Smooth muscle cell of the umbilical artery (primary cell): ENCODE results near the gene TENT4B. TPM values are rescaled to one million over a fixed set of nuclear protein-coding genes. Genes with fewer than 3 reads are reported as not detected.

Source experiments
- total RNA-seq: library from RNA; depleted of rRNA; stranded (reverse); fragments of >200 nt; gene quantifications from 2 replicates; pipeline ENCODE4 v1.2.3, GENCODE V29; 2014

TENT4B gene
- 9.2 and 13.0 TPM in 2 replicates for total RNA-seq

DNA sequence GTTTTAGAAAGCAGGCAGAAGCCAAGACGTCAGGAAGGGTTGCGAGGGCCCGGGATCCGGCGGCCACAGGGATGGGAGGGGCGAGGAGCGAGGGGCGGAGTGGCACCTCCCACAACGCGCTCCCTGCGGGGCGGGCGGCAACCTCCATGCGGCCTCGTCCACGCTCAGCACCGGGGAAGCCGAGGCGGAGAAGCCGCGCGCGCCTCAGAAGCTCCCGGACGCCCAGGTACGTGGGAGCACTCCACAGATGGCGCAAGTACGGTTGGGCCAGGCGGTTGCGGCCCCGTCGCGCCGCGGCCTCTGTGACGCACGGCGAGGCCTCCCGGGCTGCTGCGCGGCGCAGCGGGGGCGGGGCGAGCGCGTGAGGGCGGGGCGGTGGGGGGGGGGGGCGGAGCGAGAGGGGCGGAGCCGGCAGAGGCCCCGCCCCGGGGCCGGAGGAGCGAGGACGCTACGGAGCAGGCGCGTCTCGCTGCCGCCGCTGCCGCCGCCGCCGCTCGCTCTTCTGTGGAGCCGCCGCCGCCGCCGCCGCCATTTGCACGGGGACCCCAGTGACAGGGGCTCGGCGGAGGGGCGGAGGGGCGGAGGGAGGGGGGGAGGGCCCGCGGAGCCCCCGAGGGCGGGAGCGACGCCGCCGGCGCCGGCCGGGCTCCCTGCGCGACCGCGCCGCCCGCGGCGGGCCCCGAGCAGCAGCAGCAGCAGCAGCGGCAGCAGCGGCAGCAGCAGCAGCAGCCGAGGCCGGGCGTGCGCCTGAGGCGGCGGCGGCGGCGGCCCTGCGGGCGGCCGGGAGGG is at the start of gene TENT4B:
Gene TENT4B, plus strand, starts transcription at position 500 of the 789 bp plus-strand sequence. CDS start 316 bp downstream, outside the sequence.

DNA sequence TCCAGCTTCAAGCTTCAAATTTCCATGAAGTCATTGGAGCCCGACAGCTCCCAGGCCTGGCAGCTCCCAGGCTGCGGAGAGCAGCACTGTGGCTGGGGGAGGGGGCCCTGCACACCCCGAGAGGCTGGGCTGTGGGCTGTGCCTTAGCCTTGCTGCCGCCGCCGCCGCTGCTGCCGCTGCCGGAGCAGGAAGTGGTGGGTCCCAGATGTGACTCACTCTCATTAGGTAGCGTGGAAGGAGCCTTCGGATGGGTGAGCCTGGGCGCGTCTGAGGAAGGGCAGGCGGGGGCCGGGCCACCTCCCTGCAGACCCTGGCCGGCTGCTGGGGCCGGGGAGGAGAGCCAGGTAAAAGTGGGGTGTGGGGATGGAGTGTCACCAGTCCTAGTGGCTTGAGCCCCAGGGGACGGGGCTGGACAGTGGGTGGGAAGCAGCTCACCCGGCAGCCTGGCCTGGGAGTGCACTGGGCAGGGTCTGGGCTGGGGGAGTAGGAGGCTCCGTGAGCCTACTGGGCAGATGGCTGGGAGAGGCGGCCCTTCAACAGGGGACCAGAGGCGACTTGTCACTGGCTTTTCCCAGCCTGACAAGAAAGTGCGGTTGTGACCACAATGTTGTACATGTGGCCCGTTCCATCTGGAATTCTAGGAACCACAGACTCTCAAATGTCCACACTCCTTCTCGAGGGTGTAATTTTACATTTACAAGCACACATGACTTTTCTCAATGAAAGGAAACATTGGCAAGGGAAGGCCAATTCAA is 113.4 kb downstream of the TENT4B start, which contains the start of gene ADCY7:
Gene ADCY7, plus strand, starts transcription at position 215 of the 755 bp plus-strand sequence. CDS start 21,629 bp downstream, outside the sequence.

Other genes with a start within 250 kb of the TENT4B start
- gene CNEP1R1, start 128.1 kb upstream of the TENT4B start, total RNA-seq = 30.3 and 33.2 TPM in 2 replicates
- gene HEATR3, start 87.3 kb upstream of the TENT4B start, total RNA-seq = 29.4 and 32.8 TPM in 2 replicates
- gene ADCY7, start 113.2 kb downstream of the TENT4B start, total RNA-seq = 77.2 and 135 TPM in 2 replicates
- 30.0 and 32.8 TPM in 2 replicates for gene BRD7, start 215.7 kb downstream of the TENT4B start, total RNA-seq